Measurements from ENCODE around the gene PPCDC.
A peak's percentile ranks its signal among the peaks of the same experiment; 100 is the strongest.

Gene PPCDC

GRCh38 chr15:74995779-74996765, 27.3 kb upstream of the PPCDC start:
- no peaks in the 10 kb centered on the region; the same call in 1 of the 2 replicates for H3K27me3 ChIP-seq (ENCODE audit: low read depth)
- in situ Hi-C loops (cut with MboI; ENCODE audit: low sequenced_read_pairs): no loop called here
- no peaks in the 10 kb centered on the region for H3K36me3 ChIP-seq (replicated peaks)
- H3K4me3 ChIP-seq: peak overlapping the region; percentile 52
- peaks cover 5% of the 10 kb centered on the region for H3K4me1 ChIP-seq
- peak in 1 of 2 experiments; percentile 37 for DNase-seq (ENCODE audit: low spot score in 2 of 2)
- no peaks in the 10 kb centered on the region; the same call in 1 of the 2 replicates for H3K9me3 ChIP-seq

DNA sequence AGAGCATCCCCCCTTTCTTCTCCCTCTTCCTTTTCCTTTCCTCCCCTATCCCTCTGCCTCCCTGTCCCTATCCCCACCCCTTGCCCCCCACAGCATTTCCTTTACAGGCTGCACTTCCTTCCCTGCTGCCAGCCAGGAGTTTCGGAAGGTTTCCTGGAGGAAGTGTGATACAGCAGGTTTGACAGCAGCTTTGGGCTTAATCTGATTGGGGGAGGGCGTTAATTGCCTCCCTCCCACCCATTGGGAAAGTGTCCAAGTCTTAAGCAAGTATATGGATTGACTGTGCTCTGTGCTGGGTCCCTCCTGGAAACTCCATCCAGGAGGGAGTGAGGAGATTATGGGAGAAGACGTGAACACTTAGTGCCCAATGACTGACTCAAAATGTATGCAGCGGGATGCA, 26.2 kb upstream of the PPCDC start:
- in situ Hi-C loops (cut with MboI; ENCODE audit: low sequenced_read_pairs): no loop called here
- no peak for DNase-seq (ENCODE audit: low spot score in 2 of 2)
- Histone ChIP-seq H3K36me3 (replicated peaks) (no peaks in the 10 kb centered on the region), H3K9me3 (no peaks in the 10 kb centered on the region; the same call in 1 of the 2 replicates), H3K27me3 (ENCODE audit: low read depth) (no peaks in the 10 kb centered on the region), H3K4me1 (peaks cover 5% of the 10 kb centered on the region), H3K4me3 (no peak overlapping the region)

GRCh38 chr15:74997543-74997942, 25.8 kb upstream of the PPCDC start:
- no peak overlapping the region for H3K4me3 ChIP-seq
- DNase-seq (ENCODE audit: low spot score in 2 of 2): no peak
- no peaks in the 10 kb centered on the region for H3K36me3 ChIP-seq (replicated peaks)
- peaks cover 5% of the 10 kb centered on the region for H3K4me1 ChIP-seq
- in situ Hi-C loops (cut with MboI; ENCODE audit: low sequenced_read_pairs): no loop called here
- H3K27me3 ChIP-seq (ENCODE audit: low read depth): no peaks in the 10 kb centered on the region
- H3K9me3 ChIP-seq: no peaks in the 10 kb centered on the region; the same call in 1 of the 2 replicates

DNA sequence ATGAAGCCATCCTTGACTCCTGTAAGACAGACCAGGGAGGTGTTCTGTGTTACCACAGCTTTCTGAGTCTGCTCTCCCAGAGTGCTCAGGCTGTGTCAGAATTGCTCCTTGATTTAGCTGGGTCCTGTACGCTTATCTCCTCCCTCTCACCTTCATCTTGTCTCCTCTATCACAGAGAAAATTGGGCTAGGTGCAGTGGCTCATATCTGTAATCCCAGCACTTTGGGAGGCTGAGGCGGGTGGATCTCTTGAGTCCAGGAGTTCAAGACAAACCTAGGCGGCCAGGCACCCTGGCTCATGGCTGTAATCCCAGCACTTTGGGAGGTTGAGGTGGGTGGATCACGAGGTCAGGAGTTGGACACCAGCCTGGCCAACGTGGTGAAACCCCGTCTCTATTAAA, 22.1 kb upstream of the PPCDC start:
- H3K36me3 ChIP-seq (replicated peaks): no peaks in the 10 kb centered on the region
- H3K4me1 ChIP-seq: no peaks in the 10 kb centered on the region
- no peak for DNase-seq (ENCODE audit: low spot score in 2 of 2)
- H3K9me3 ChIP-seq: no peaks in the 10 kb centered on the region
- H3K4me3 ChIP-seq: no peak overlapping the region
- no peaks in the 10 kb centered on the region for H3K27me3 ChIP-seq (ENCODE audit: low read depth)
- in situ Hi-C loops (cut with MboI; ENCODE audit: low sequenced_read_pairs): no loop called here

DNA sequence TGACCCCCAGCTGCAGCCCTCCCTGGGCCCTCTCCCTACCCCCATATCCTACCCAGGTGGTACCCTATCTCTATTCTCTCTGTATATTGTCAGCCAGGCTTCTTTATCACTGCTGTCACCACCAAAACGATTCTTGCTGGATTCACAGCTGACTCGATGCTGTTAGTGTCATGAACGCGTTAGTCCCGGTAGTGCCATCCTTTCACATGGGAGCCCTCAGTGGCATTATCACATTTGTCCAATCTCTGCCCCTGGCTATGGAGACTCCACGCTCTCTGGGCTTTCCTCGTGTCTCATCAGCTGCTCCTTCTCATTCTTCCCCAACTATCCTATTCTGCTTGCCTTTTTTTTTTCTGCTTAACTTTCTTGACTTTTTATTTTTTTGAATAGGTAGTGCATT, 21.0 kb upstream of the PPCDC start:
- in situ Hi-C loops (cut with MboI; ENCODE audit: low sequenced_read_pairs): no loop called here
- no peaks in the 10 kb centered on the region for H3K36me3 ChIP-seq (replicated peaks)
- no peaks in the 10 kb centered on the region for H3K27me3 ChIP-seq (ENCODE audit: low read depth)

GRCh38 chr15:75007216-75007615, 16.2 kb upstream of the PPCDC start:
- in situ Hi-C loops (cut with MboI; ENCODE audit: low sequenced_read_pairs): no loop called here
- peaks cover 7% of the 10 kb centered on the region for H3K4me1 ChIP-seq
- no peaks in the 10 kb centered on the region for H3K36me3 ChIP-seq (replicated peaks)
- H3K4me3 ChIP-seq: no peak overlapping the region
- H3K27me3 ChIP-seq (ENCODE audit: low read depth): no peaks in the 10 kb centered on the region
- DNase-seq (ENCODE audit: low spot score in 2 of 2): no peak
- no peaks in the 10 kb centered on the region for H3K9me3 ChIP-seq

More for the DNA sequence above, 21.0 kb upstream of the PPCDC start:
- H3K4me3 ChIP-seq: no peak overlapping the region
- H3K4me1 ChIP-seq: no peaks in the 10 kb centered on the region
- no peaks in the 10 kb centered on the region for H3K9me3 ChIP-seq
- DNase-seq (ENCODE audit: low spot score in 2 of 2): no peak

- Histone ChIP-seq H3K27me3 (ENCODE audit: low read depth) (no peaks in the 10 kb centered on the region), H3K36me3 (replicated peaks) (no peaks in the 10 kb centered on the region), H3K4me3 (no peak overlapping the region), H3K4me1 (peaks cover 7% of the 10 kb centered on the region), H3K9me3 (no peaks in the 10 kb centered on the region)
- in situ Hi-C loops (cut with MboI; ENCODE audit: low sequenced_read_pairs): no loop called here
- DNase-seq (ENCODE audit: low spot score in 2 of 2): no peak
Observed at GRCh38 chr15:75008221-75008625, 15.2 kb upstream of the PPCDC start.

DNA sequence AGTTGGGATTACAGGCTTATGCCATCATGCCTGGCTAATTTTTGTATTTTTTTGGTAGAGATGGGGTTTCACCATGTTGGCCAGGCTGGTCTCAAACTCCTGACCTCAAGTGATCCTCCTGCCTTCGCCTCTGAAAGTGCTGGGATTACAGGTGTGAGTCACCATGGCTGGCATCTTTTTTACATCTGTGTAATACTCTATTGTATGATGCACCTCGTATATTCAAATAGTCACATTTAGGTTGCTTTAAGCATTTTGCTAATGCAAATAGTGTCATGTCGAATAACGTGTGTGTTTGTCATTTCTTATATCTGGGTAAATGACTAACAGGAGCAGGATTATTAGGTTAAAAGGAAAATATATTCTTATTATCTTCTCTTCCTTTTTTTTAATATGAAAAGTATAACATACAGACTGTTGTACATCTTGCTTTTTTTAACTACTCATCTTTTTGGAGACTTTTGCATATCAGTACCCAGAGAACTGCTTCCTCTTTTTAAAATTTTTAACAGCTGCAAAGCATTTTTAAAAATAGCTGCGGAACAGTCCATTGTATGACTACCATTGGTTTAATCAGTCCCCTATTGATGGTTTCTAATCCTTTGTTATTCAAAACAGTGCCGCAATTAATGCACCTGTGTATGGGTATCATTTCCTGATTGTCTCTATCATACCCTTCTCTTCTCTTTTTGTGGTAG, 14.6 kb upstream of the PPCDC start:
- in situ Hi-C loops (cut with MboI; ENCODE audit: low sequenced_read_pairs): no loop called here
- no peaks in the 10 kb centered on the region for H3K27me3 ChIP-seq (ENCODE audit: low read depth)
- no peaks in the 10 kb centered on the region for H3K9me3 ChIP-seq
- H3K36me3 ChIP-seq (replicated peaks): no peaks in the 10 kb centered on the region
- no peak overlapping the region for H3K4me3 ChIP-seq
- peaks cover 7% of the 10 kb centered on the region for H3K4me1 ChIP-seq
- DNase-seq (ENCODE audit: low spot score in 2 of 2): peak in 1 of 2 experiments; percentile 35

- Histone ChIP-seq H3K4me1 (no peaks in the 10 kb centered on the region), H3K36me3 (replicated peaks) (no peaks in the 10 kb centered on the region)
- in situ Hi-C loops (cut with MboI; ENCODE audit: low sequenced_read_pairs): no loop called here
Observed at GRCh38 chr15:75016431-75016830, 7.0 kb upstream of the PPCDC start.

DNA sequence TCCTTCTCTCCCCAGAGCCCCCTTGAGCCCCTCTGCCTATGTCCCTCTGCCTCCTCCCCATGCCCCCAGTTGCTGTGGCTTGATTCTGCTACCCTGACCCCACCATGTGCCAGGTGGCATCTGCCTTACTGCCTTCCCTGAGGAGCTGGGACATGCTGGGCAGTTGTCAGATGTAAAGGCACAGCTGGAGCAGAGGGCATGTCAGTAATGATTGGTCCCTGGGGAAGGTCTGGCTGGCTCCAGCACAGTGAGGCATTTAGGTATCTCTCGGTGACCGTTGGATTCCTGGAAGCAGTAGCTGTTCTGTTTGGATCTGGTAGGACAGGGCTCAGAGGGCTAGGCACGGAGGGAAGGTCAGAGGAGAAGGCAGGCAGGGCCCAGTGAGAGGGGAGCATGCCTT, 3.5 kb upstream of the PPCDC start:
- no peaks in the 10 kb centered on the region for H3K27me3 ChIP-seq (ENCODE audit: low read depth)

More at GRCh38 chr15:75016431-75016830, 7.0 kb upstream of the PPCDC start:
- no peak overlapping the region for H3K4me3 ChIP-seq
- H3K27me3 ChIP-seq (ENCODE audit: low read depth): no peaks in the 10 kb centered on the region
- no peaks in the 10 kb centered on the region for H3K9me3 ChIP-seq
- DNase-seq (ENCODE audit: low spot score in 2 of 2): no peak

GRCh38 chr15:75021341-75021740, 2.0 kb upstream of the PPCDC start:
- H3K27me3 ChIP-seq (ENCODE audit: low read depth): no peaks in the 10 kb centered on the region
- in situ Hi-C loops (cut with MboI; ENCODE audit: low sequenced_read_pairs): loop anchor here (10.0 kb wide), 1 partner anchor 663 kb away; no protein-coding TSS in a partner anchor
- no peak for DNase-seq (ENCODE audit: low spot score in 2 of 2)
- H3K36me3 ChIP-seq (replicated peaks): peaks cover 10% of the 10 kb centered on the region
- H3K4me3 ChIP-seq: no peak overlapping the region
- no peaks in the 10 kb centered on the region; the same call in 1 of the 2 replicates for H3K9me3 ChIP-seq
- peaks cover 5% of the 10 kb centered on the region for H3K4me1 ChIP-seq

More for the DNA sequence above, 3.5 kb upstream of the PPCDC start:
- Histone ChIP-seq H3K36me3 (replicated peaks) (peaks cover 5% of the 10 kb centered on the region; the same call in 1 of the 2 replicates), H3K4me1 (peaks cover 5% of the 10 kb centered on the region), H3K4me3 (no peak overlapping the region), H3K9me3 (no peaks in the 10 kb centered on the region; the same call in 1 of the 2 replicates)
- DNase-seq (ENCODE audit: low spot score in 2 of 2): no peak
- in situ Hi-C loops (cut with MboI; ENCODE audit: low sequenced_read_pairs): loop anchor here (10.0 kb wide), 1 partner anchor 665 kb away; no protein-coding TSS in a partner anchor

- peaks cover 10% of the 10 kb centered on the region for H3K36me3 ChIP-seq (replicated peaks)
- no peaks in the 10 kb centered on the region; the same call in 1 of the 2 replicates for H3K9me3 ChIP-seq
- no peaks in the 10 kb centered on the region for H3K27me3 ChIP-seq (ENCODE audit: low read depth)
- peaks cover 5% of the 10 kb centered on the region for H3K4me1 ChIP-seq
- in situ Hi-C loops (cut with MboI; ENCODE audit: low sequenced_read_pairs): loop anchor here (10.0 kb wide), 1 partner anchor 662 kb away; no protein-coding TSS in a partner anchor
- no peak for DNase-seq (ENCODE audit: low spot score in 2 of 2)
- no peak overlapping the region for H3K4me3 ChIP-seq
Observed at GRCh38 chr15:75022783-75023180, 608 bp upstream of the PPCDC start.

DNA sequence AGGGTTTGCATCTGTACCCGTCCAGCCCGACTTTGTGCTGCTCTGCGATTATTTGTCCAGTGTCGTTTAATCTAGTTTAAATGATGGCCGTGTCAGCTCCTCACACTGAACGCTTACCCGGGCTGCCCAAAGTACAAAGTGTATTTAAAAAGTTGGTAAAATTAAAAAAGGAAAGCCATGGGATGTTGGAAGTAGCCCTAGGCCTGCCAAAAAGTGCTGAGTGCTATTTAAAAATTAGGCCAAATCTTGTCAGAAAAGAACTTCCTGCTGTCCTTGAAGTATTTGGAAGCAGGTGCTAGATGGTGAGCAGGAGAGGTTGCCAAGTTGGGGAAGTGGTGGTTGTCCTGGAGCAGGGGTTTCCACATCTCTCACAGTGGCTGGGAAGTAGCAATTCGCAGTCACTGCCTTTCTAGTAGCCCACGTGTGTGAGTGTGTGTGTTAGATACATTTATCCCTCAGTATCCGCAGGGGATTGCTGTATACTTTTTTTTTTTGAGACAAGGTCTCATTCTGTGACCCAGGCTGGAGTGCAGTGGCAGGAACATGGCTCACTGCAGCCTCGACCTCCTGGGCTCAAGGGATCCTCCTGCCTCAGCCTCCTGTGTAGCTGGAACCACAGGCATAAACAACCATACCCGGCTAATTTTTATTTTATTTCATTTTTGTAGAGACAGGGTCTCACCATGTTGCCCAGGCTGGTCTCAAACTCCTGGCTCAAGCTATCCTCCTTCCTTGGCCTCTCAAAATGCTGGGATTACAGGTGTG, 664 bp downstream of the PPCDC start:
- Histone ChIP-seq H3K4me1 (peaks cover 5% of the 10 kb centered on the region), H3K36me3 (replicated peaks) (peaks cover 10% of the 10 kb centered on the region), H3K9me3 (no peaks in the 10 kb centered on the region; the same call in 1 of the 2 replicates), H3K27me3 (ENCODE audit: low read depth) (no peaks in the 10 kb centered on the region), H3K4me3 (peak overlapping the region; percentile 96)
- in situ Hi-C loops (cut with MboI; ENCODE audit: low sequenced_read_pairs): loop anchor here (10.0 kb wide), 1 partner anchor 661 kb away; no protein-coding TSS in a partner anchor
- DNase-seq (ENCODE audit: low spot score in 2 of 2): peak; percentile 59 to 67
